SH-SY5Y (cell line): ENCODE measurements around the gene ZNF598.

Source experiments
- GATA2 ChIP-seq: IDR thresholded peaks from 2 replicates; pipeline ENCODE4 v1.6.1; 2011; ENCODE audit warnings: mild to moderate bottlenecking, low read depth, low read length
- GATA3 ChIP-seq: IDR thresholded peaks from 2 replicates; pipeline ENCODE4 v1.6.1; 2011; ENCODE audit warnings: low read depth, mild to moderate bottlenecking, low read length, moderate library complexity

DNA sequence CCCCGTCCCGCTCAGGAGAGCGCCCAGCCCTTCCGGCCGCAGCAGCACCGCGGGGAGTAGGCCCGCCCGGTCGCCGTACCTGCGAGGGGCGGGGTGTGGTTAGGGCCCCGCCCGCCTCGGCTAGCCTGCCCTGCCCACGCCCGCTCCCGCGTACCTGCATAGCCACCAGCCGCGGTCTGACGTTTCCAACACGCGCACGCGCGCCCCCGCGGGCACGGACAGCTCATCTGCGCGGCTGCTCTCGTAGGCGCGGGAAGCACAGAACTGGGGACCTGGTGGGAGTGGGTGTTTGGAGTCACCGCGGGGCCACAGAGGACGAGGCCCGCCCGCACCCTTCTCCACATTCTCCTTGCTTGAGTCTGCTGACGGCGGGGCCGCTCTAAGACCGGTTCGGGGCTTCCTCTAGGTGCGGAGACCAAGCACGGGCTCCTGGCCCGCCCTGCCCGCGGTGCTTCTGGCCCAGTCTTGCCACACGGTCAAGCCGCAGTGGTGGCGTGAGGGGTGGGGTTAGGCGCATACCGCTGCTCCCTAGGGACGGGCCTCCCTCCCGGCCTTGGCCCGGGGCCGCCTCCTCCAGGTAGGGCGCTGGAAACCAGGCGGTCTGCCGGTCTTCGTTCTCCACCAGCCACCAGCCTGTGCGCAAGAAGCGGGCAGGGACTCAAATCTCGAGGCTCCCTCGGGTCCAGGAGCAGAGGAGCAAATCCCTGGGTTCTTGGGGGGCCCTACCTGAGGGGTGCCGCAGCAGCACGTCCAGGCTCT is 30.2 kb downstream of the ZNF598 start:
- no peak for TF ChIP-seq GATA2
- TF ChIP-seq GATA3: no peak
